LoVo (cell line): ENCODE results near the gene MRPL12.
A peak's percentile ranks its signal among the peaks of the same experiment; 100 is the strongest.
"Not testable (repeated sequence)": the region's sequence is repeated elsewhere in the genome, so short reads cannot be mapped to it uniquely, and the experiment has no call there.

Experiments
- DNase-seq: peaks from one replicate; pipeline ENCODE4 v3.0.0-alpha.2; 2016; ENCODE audit warnings: low spot score

Gene MRPL12

DNA sequence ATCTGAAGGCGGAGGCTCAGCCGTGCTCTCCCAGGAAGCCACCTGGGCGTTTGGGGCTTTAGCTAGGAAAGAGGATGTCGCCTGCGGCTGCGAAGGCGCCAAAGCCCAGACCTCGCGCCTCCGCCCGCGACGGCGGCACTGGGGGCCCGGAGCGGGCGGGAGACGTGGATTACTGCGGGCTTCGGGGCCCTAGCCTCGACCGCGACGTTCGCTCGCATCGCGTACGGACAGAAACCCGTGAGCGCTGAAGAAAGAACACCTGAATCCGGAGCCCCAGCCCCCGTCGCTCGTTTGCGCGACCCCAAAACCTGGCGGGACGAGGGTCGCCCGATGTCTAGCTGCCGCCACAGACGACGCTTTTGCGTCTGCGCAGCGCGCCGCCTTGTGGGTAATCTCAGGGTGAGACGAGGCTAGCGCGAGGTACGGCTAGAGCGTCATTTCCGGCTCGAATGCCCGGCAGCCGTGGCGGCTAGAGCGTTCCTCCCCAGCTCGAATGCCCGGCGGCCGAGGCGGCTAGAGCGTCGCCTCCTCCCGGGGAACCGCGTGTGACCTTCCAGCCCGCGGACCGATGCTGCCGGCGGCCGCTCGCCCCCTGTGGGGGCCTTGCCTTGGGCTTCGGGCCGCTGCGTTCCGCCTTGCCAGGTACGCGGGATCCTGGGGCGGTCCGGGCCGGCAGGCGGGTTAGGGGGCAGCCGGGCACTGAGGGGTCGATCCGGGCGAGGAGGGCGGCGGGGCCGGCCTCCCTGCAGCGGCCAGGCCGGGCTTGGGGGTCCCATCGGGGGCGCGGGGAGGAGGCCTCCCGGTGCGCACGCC is at the start of gene MRPL12:
MRPL12 (plus strand) TSS at position 434 of the 813 bp plus-strand sequence; CDS start at position 569, 135 bp downstream.
- peak; percentile 90 for DNase-seq

DNA sequence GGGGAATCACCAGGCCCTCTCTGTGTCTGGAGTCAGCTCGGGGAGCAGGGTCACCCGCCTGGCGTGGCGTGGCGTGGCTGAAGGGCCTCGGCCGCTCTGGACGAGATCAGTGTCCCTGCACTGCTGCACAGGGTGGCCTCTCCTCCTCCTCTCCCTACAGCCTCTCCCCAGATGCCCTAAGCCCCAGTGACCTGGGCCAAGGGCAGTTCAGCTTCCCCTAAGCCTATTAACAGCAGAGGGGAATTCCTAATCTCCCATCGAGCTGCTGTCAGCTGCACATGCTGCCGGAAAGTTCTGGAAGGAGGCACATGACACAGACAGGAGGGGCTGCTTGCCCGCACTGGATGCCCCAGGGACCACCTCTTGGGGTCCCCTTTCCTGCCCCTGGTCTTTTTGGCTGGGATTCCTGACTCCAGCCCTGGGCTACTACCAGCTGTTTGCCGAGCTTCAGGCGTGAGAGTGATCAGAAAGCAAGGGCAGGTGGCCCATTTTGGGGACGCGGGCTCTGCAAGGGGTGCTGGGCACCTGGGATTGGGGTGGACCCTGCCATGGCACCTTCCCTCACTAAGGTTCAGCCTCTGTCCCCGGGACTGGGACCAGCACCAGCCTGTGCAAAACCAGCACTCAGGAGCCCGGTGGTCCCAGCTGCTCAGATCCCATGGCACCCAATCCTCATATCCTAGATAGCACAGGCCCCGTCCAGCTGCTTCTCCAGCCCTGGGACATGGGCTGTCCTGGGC is 47.6 kb upstream of the MRPL12 start:
- no peak for DNase-seq

DNA sequence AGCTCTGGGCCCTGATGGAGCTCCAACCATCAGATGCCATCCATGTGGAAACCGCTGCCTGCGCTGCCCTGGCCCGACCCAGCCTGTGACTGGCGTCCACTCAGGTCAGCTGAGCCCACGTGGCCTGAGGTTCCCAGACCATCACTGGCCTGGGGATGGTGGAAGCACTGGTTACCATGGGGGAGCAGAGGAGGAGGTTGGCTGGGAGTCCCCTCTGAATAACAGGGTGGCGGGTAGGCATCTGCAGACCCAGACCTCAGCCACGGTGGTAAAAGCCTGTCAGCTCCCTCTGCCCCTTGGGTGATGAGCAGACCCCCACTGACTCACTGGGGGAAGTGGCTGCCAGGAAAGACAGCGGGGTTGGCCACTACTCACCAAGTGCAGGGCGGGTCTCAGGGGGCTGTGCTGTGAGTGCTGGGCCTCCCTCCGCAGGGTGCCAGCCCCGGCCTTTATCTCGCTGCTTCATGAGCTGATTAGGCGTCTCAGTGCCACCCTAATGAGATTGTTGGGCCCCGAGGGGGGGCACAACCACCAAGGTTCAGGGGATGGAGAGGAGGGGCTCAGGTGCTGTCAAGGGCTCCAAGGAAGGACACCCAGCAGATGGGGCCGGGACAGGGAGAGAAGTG is 46.9 kb upstream of the MRPL12 start, which contains the start of gene PDE6G:
PDE6G (minus strand) TSS at position 425 of the 626 bp plus-strand sequence. CDS start 3,237 bp downstream, outside the sequence.
- DNase-seq = no peak

DNA sequence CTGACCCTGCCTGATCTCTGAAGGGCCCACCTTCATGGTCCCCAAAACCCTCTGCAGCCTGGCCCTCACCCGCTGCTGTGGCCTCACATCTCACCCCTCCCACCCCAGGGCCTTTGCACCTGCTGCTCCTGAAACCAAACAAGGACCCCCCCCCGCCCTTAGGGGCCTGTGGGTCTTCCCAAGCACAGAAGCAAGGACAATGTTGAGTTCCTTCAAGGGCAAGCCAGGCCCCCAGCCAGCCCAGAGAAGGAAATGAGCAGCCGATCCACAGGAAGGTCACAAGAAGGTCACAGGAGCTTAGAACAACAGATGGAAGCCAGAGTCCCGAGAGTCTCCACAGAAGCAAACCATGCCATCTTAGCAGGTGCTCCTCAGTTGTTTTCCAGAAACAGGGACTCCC is 46.3 kb upstream of the MRPL12 start:
- DNase-seq = no peak

DNA sequence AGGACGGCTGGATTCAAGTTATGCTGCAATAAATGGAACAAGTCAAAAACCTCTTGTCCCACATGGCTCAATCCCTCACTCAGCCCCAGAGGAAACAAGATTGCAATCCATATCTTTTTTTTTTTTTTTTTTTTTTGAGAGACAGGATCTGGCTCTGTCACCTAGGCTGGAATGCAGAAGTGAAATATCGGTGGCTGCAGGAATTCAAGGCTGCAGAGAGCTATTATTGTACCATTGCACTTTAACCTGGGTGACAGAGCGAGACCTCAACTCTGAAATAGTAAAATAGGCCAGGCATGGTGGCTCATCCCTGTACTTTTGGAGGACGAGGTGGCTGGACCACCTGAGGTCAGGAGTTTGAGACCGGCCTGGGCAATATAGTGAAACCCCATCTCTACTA is 44.1 kb upstream of the MRPL12 start:
- no peak for DNase-seq

DNA sequence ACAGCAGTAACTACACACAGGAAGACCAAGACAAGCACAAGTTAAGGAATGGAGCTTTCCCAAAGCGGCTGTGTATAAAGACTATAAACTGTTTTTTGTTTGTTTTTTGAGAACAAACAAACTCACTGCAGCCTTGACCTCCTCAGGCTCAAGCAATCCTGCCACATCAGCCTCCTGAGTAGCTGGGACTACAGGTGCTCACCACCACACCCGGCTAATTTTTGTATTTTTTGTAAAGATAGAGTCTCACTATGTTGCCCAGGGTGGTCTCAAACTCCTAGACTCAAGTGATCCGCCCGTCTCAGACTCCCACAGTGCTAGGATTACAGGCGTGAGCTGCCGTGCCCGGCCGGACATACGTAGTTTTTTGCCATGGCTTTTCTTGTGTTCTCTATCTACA is 42.7 kb upstream of the MRPL12 start:
- DNase-seq = no peak

DNA sequence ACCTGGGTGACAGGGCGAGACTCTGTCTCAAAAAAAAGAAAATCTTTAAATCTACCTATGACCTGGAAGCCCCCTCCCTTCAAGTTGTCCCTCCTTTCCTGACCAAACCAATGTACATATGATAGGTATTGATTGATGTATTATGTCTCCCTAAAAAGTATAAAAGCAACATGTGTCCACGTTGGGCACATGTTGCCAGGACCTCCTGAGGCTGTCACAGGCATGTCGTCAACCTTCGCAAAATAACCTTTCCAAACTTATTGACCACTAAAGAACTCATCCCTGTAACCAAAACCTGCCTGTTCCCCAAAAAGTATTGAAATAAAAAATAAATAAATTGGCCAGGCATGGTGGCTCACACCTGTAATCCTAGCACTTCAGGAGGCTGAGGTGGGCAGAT is 41.2 kb upstream of the MRPL12 start:
- DNase-seq = no peak

DNA sequence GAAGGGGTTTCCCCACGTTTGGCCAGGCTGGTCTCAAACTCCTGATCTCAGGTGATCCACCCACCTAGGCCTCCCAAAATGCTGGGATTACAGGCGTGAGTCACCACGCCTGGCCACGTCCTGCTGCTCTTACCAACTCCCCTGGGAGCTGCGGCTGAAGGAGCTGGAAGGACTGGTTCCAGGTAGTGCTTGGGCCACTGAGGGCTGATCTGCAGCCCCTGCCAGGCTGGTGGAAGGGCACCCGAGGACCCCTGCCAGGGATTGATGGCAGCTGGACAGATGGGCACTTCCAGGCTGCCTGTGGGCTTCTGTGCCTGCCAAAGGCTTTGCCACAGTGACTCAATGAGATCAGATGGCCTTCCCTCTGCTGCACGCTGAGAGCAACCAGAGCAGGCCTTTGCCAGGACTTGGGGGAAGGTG is 39.1 kb upstream of the MRPL12 start:
- no peak for DNase-seq

DNA sequence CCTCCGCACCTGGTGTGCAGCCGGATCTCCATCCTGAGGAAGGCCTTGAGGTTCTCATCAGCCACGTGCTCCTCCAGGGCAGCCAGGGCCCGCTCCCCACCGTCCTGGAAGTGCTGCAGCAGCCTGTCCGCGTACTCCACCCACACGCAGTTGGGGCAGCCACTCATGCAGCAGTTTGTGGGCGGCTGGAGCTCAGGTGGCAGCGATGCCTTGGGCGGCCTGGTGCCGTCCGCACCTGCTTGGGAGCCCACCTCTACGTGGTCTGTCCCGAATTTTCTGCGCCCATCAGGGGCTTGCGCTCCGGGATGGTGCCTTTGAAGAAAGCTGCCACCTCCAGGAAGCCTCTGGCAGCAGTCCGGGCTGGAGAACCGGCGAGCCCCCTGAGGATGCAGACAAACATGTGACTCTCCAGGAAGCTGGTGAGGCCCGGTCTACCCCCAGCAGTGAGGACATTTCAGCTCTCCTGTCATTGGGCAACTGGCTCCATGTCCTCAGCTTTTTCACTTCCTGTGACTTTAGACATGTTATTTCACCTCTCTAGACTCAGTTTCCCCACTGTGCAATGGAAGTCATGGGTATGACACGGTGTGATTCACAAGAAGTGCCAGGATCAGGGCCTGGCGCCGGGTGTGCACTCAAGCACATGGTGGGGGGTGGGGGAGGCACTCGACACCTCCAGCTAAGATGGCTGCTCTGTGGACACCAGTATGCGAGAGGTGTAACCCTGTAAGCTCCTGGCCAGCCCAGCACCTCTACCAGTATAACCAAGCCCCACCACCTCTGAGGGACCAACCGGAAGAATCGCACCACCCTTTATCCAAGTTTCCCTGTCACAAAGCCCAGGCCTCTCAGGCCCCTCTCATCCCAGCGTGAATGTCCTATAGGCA is 37.7 kb upstream of the MRPL12 start:
- DNase-seq = peak; percentile 23

DNA sequence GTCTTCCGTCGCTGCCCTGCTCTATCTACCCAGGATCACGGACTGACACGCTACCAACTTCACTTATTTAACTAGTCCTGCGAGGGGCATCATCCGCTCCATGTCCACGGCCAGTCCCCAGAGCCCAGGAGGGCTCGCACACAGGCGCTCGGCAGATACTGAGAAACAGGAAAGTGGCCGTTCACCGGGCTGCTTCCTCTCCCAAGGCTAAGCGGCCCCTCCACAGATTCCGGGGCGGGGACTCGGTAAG is 37.1 kb upstream of the MRPL12 start:
- no peak for DNase-seq

DNA sequence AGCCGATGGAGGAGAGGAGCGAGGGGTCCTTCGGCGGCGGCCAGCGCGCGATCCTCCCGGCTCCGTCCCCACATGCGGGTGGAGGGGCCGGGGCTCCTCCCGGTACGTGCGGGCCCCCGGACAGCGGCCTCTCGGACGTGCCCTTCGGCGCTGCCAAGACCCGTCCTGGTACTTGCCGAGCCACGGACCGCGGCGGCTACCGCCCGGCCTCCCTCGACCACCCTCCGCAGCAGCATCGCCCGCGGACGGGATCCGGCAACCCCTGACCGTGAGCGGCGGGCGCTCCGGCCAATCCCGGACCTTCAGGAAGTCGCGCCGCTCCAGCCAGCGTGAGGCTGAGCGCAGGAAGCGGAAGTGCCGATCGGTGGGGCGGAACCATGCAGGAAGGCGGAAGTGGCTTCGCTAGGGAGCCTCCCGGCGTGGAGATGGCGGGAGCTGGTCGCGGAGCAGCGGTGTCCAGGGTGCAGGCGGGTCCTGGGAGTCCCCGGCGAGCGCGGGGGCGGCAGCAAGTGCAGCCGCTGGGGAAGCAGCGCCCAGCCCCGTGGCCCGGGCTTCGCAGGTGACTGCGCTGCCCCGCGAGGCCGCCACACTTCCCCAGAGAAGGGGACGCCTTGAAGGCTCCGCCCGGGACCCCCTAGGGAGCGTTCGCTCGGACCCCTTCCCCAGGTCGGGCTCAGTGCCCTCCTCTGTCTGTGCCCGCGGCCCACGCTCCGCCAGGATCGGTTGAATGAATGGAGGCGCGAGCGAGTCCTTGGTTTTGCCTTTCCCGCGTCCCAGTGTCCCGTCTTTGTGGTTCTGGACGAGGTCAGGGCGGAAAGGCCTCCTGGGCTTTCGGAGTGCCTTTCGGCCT is 36.6 kb upstream of the MRPL12 start, which contains the start of the genes CCDC137 and OXLD1:
CCDC137 (plus strand) TSS at position 396 of the 850 bp plus-strand sequence; CDS start at position 426, 30 bp downstream.
OXLD1 (minus strand) TSS at position 264 of the 850 bp plus-strand sequence; CDS start at position 236, 28 bp downstream.
- peak; percentile 95 for DNase-seq

DNA sequence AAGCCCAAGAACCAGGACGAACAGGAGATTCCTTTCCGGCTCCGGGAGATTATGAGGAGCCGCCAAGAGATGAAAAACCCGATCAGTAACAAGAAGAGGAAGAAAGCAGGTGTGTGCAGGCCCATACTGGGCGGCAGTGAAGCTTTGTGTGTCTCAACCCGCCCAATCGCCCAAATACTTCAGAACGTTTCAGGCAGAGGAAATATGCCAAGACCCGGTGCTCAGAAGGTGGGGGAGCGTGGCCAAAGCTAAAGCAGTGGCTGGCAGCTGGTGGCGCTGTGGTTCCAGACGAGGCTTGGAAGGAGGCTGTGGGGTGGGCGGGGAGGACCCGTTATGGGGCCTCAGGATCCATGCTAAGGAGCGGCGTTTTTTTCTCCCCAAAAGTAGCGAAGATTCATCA is 35.4 kb upstream of the MRPL12 start:
- no peak for DNase-seq

DNA sequence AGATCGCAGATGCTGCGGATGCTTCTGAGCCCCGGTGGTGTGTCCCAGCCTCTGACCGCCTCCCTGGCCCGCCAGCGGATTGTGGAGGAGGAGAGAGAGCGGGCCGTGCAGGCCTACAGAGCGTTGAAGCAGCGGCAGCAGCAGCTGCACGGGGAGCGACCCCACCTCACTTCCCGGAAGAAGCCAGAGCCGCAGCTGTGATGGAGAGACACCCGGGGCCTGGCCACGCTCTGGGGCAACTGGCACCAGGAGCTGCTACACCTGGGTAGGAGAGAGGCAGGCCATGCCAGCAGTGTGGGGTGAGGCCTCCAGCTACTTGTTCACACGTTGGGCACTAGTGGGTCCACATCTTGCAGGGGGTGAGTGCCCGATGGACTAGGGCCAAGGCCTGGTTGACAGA is 30.7 kb upstream of the MRPL12 start:
- DNase-seq = no peak

DNA sequence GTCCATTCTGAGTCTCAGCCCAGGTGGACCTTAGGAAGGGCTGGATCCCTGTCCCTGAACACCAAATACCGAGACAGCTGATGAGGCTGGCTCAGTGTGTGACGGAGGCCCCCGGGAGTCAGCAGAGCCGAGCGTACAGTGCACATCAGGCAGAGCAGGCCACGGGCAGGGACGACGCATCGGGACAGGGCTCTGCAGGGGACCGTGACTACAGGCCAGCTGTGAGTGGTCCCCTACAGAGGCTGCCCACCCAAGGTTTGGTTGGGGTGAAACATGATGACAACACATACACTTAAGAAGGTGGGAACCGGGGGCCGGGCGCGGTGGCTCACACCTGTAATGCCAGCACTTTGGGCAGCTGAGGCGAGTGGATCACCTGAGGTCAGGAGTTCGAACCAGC is 30.2 kb upstream of the MRPL12 start:
- no peak for DNase-seq

DNA sequence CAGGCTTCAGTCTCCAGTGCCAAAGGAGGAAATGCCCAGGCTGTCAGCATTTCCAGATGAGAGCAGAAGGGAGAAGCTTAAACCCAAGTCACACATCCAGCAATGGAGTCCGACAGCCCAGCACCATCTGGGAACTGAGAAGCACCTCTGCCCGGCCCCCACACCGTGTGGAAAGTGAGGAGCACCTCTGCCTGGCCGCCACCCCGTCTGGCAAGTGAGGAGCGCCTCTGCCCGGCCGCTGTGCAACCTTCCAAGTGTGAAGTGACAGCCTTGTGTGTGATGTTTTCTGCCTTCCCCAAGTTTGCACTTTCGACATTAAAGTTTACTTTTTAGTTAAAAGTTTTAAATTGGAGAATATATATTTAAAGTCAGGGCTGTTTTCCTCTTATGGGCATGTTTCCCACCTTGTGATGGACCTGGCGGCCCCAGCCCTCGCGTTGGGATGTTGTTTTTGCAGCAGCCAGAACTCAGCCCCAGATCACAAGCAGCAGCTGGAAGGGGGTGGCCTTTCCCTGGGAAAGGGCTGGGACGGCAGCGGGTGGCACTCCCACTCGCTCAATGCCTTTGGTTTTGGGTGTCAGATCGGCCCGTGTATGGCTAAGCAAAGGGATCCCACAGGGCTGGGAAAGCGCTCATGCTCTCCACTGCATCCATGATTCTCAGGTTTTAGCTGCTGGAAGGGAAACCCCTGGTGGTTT is 29.5 kb upstream of the MRPL12 start:
- DNase-seq = no peak

DNA sequence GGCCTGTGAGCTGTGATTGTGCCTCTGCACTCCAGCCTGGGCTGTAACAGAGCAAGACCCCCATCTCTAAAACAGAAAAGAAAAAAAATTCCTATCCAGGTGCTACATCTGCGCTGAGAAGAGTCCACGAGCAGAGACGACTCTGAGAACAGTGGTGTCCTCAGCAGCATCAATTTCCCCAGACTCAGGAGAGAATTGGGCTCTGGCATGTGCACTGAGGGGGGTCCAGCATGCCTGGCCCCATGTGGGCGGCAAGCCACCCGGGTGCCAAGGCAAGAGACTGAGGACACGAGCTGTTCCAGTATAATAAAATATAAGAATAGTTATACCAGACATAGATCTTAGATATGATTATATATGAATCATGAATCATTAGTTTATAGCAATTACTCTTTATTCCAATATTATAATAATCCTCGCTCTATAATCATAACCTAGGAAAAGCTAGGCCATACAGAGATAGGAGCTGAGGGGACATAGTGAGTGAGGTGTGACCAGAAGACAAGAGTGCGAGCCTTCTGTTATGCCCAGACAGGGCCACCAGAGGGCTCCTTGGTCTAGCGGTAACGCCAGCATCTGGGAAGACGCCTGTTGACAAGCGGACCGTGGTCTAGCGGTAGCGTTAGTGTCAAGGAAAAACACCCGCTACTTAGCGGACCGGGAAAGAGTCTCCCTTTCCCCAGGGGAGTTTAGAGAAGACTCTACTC is 27.5 kb upstream of the MRPL12 start:
- DNase-seq = not testable (repeated sequence)

DNA sequence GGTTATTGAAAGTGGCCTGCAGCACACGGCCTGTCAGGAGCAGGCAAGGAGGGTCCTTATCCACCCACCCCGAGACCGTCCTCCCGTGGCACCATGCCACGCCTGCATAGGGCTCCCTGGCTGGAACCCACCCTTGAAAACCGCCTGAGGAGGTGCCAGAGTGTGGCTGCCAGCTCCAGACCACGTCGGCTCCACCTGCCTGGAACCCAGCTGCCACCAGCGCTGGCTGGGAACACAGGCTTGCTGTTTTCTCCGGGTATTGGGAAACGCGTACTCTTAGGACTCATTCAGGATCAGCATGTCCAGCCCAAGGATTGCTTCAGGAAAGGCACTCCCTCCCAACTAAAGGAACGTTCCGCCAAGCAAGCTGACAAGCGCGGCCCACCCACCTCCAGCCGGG is 26.3 kb upstream of the MRPL12 start:
- no peak for DNase-seq

DNA sequence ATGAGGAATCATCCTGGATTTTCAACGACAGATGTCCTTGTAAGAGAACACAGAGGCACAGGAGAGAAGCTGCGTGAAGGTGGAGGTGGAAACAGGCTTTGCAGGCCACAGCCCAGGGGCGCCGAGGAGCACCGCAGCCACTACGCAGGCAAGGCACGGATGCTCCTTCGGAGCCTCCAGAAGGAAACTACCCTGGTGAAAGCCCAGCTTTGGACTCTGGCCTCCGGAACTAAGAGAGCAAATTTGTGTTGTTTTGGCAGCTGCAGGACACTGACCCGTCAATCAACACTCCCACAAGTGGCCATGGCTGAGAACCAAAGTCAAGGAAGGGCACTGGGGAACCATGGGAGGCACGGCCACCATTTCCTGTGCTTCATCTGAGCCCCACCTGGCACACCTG is 23.0 kb upstream of the MRPL12 start:
- DNase-seq = no peak

DNA sequence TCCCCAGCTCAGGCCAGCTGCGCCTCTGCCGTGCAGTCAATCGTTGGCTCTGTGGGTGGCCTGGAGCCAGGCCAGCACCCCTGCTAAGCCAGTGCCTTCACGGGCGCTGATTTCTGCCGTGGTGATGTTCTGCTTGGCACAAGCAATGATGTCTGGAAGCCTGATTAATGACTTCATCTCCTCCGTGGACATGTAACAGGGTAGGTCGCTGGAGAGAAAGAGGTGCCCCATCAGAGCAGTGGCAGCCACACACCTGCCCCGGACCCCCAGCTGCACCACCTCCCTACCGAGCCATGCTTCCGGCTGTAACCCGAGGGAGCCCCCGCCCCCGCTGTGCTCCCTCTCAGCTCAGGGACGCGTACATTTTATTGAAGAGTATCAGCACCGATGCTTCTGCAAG is 21.5 kb upstream of the MRPL12 start:
- DNase-seq = no peak
